ENCODE data around the gene MOK.

The MOK gene

DNA sequence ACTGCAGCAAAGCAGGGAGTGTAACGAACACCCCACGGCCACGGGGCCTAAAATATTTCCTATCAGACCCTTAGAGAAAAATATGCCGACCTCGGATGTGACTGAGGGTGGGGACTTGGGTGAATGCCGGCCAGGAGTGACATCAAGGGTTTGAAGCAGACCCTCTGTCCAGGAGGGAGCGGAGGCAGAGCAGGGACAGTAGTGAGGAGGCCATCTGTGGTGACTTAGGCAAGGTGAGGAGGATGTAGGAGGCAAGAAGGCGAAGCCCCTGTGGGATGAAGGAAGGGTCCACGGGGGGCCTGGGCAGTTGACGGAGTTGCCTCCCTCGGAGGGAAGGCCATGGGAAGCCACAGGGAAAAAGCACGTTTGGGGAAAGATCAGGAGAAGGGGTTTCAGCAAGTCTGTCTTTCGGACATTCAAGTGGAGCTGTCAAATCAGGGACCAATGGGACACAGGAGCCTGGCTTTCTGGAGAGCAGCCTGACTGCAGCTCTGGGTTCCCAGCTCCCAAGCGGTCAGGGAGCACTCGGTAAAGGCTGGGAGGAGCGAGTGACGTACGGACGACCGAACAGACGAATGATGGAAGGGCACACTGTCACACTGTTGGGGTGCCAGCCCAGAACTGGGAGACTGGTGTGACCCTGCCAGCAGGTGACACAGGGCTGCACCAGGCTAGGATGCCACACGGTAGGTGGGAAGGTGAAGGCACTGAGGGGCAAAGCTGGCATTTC lies 74.3 kb downstream of the MOK start:
- TF ChIP-seq, protein P1, sequence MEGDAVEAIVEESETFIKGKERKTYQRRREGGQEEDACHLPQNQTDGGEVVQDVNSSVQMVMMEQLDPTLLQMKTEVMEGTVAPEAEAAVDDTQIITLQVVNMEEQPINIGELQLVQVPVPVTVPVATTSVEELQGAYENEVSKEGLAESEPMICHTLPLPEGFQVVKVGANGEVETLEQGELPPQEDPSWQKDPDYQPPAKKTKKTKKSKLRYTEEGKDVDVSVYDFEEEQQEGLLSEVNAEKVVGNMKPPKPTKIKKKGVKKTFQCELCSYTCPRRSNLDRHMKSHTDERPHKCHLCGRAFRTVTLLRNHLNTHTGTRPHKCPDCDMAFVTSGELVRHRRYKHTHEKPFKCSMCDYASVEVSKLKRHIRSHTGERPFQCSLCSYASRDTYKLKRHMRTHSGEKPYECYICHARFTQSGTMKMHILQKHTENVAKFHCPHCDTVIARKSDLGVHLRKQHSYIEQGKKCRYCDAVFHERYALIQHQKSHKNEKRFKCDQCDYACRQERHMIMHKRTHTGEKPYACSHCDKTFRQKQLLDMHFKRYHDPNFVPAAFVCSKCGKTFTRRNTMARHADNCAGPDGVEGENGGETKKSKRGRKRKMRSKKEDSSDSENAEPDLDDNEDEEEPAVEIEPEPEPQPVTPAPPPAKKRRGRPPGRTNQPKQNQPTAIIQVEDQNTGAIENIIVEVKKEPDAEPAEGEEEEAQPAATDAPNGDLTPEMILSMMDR (IDR thresholded peaks at IDR 0.05; ENCODE audit: unreplicated experiment in 3 of 3), result no peak
- no peak overlapping the region for H3K4me3 Mint-ChIP-seq

DNA sequence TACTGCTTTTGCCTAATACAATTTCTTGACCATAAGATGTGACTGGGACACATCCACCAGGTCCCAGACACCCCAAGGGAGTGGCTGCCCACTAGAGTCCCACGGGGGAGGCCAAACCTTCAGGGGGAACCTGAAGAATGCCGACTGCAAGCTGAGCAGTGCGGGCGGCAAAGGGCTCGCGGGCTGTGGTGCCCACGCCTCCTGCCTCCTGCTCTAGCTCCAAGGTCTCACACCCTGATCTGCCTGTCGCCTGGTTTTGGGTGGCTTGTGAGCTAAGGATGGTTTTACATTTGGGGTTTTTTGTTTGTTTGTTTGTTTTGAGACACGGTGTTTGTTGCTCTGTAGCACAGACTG lies 75.2 kb downstream of the MOK start:
- Mint-ChIP-seq H3K4me1 (peaks cover 13% of the 10 kb centered on the region), H3K27me3 (ENCODE audit: low read depth) (no peaks in the 10 kb centered on the region), H3K4me3 (no peak overlapping the region), H3K36me3 (ENCODE audit: low read depth) (peaks cover 15% of the 10 kb centered on the region), H3K9me3 (no peaks in the 10 kb centered on the region), H3K27ac (no peak overlapping the region)
- TF ChIP-seq, protein P1 (IDR thresholded peaks at IDR 0.05; ENCODE audit: unreplicated experiment in 3 of 3), result no peak

More for the DNA sequence above, 74.3 kb downstream of the MOK start:
- Mint-ChIP-seq H3K9me3 (no peaks in the 10 kb centered on the region), H3K27me3 (ENCODE audit: low read depth) (no peaks in the 10 kb centered on the region), H3K4me1 (peaks cover 7% of the 10 kb centered on the region), H3K36me3 (ENCODE audit: low read depth) (peaks cover 9% of the 10 kb centered on the region), H3K27ac (no peak overlapping the region)

DNA sequence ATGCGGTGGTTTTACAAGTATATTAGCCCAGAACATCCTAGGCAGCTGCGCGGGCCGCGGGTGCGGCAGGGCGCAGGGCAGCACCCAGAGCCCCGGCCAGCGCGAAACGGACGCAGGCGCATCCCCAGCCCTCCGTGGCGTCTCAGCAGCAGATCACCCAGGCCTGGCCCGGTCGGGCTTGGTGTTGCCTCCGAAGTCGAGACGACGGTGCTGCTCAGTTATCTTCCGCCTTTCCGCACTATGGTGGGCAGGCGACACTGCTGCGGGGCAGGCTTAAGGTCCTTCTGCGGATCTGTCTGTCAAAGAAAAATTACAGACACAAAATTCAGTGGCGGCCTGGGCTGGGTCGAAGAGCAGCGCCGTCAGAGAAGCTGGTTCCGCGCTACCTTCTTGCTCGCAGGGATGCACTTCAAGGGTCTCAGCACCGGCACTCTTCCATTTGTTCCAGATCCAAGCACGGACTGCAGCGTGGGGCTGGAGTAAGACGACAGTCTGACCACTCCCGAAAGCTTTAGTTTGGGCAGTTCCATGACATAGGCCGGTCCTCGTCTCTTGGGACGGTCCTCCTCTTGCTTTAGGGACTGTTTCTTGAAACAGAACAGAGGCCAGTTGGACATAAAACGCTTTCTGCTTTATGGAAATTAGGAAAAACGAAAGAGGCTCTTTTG lies 75.8 kb downstream of the MOK start:
- H3K4me3 Mint-ChIP-seq, result no peak overlapping the region
- TF ChIP-seq, protein P1 (IDR thresholded peaks at IDR 0.05; ENCODE audit: unreplicated experiment in 3 of 3), result no peak
- H3K4me1 Mint-ChIP-seq, result peaks cover 17% of the 10 kb centered on the region
- H3K36me3 Mint-ChIP-seq (ENCODE audit: low read depth), result peaks cover 19% of the 10 kb centered on the region
- H3K27me3 Mint-ChIP-seq (ENCODE audit: low read depth), result no peaks in the 10 kb centered on the region
- H3K27ac Mint-ChIP-seq, result no peak overlapping the region
- no peaks in the 10 kb centered on the region for H3K9me3 Mint-ChIP-seq

DNA sequence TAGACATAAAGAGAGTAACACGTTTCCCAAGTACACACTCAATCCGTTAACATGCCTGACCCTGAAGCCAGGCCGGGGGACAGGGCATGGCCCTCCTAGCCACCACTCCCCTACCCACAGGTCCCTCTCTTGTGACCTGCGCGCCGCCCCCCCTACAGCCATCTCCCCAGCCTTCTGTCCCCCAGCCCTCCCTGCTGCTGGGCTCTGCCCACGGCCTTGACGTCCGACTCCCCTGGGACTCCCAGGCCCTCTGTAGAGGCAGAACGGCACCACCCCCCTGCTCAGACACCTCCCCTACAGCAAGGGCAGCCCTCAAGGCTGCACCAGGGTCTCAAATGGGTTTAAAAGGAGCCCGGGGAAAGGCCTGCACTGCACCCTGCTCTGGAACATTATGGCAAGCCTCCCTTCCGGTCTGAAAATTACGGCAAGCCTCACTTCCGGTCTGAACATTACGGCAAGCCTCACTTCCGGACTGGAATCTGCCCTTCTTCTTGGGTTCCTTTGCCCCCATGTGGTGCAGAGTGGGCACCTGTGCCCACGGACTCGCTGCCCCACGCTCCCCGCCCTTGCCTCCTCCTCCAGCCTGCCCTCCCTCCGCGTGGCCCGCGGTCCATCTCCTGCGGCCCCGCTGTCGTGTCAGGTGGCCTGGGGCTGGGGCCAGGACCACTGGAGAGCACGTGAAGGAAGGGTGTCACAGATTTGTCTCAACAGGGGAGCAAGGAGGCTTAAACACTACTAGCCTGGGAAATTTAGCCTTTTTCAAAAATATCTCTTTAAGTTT lies 77.6 kb downstream of the MOK start:
- Mint-ChIP-seq H3K9me3 (no peaks in the 10 kb centered on the region), H3K36me3 (ENCODE audit: low read depth) (peaks cover 23% of the 10 kb centered on the region), H3K4me1 (peaks cover 22% of the 10 kb centered on the region), H3K4me3 (no peak overlapping the region), H3K27ac (no peak overlapping the region), H3K27me3 (ENCODE audit: low read depth) (no peaks in the 10 kb centered on the region)
- TF ChIP-seq, protein P1 (IDR thresholded peaks at IDR 0.05; ENCODE audit: unreplicated experiment in 3 of 3), result no peak

DNA sequence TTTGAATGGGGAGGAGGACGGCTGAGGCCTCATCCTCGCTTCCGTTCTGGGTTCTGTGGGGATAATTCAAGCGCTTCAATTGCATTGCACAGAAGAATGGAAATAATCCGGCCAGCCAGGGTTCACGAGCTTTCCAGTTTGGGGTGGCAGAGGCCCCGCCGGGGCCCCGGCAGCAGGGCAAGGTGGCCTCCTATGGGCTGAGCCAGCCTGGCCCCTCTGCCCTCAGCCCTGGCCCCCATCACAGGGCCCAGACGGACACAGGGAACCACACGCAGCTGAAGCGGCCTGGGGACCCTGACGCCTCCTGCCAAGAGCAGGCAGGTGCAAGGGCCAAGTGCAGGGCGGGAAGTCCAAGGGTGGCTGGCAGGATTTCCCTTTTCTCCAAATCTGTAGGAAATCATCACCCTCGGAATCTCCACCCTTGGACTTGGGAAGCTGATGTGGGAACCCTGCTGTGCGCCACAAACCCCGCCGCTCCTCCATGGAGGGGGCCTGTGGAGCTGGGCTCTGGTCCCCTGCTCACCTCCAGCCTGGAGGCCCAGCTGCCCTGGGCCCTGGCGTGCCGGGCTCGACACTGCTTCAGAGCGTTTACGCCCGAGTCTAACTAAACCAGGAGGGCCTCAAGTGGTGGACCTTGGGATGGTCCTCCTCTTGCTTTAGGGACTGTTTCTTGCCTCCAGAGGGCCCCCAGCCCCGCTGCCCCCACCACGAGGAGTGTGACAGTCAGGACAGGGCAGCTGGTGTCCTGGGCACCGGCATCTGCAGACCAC lies 78.4 kb downstream of the MOK start:
- no peak overlapping the region for H3K27ac Mint-ChIP-seq
- H3K9me3 Mint-ChIP-seq, result no peaks in the 10 kb centered on the region
- H3K27me3 Mint-ChIP-seq (ENCODE audit: low read depth), result no peaks in the 10 kb centered on the region
- peaks cover 23% of the 10 kb centered on the region for H3K36me3 Mint-ChIP-seq (ENCODE audit: low read depth)
- H3K4me1 Mint-ChIP-seq, result peaks cover 22% of the 10 kb centered on the region
- no peak overlapping the region for H3K4me3 Mint-ChIP-seq
- TF ChIP-seq, protein P1 (IDR thresholded peaks at IDR 0.05; ENCODE audit: unreplicated experiment in 3 of 3), result no peak

All from nephron (organoid).